Stimulated activated CD8-positive, alpha-beta memory T cell treated with anti-CD3 and anti-CD28 coated beads, Interleukin-15, amount 100 ng/mL, for 1 hour (primary cell): ENCODE results near the gene ARHGAP42.
"Not testable (repeated sequence)": the region's sequence is repeated elsewhere in the genome, so short reads cannot be mapped to it uniquely, and the experiment has no call there.

Experiments
- DNase-seq: peaks from one replicate; pipeline ENCODE4 v3.0.0-alpha.2; 2020; ENCODE audit warnings: low read depth

The ARHGAP42 gene, protein sequence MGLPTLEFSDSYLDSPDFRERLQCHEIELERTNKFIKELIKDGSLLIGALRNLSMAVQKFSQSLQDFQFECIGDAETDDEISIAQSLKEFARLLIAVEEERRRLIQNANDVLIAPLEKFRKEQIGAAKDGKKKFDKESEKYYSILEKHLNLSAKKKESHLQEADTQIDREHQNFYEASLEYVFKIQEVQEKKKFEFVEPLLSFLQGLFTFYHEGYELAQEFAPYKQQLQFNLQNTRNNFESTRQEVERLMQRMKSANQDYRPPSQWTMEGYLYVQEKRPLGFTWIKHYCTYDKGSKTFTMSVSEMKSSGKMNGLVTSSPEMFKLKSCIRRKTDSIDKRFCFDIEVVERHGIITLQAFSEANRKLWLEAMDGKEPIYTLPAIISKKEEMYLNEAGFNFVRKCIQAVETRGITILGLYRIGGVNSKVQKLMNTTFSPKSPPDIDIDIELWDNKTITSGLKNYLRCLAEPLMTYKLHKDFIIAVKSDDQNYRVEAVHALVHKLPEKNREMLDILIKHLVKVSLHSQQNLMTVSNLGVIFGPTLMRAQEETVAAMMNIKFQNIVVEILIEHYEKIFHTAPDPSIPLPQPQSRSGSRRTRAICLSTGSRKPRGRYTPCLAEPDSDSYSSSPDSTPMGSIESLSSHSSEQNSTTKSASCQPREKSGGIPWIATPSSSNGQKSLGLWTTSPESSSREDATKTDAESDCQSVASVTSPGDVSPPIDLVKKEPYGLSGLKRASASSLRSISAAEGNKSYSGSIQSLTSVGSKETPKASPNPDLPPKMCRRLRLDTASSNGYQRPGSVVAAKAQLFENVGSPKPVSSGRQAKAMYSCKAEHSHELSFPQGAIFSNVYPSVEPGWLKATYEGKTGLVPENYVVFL

DNA sequence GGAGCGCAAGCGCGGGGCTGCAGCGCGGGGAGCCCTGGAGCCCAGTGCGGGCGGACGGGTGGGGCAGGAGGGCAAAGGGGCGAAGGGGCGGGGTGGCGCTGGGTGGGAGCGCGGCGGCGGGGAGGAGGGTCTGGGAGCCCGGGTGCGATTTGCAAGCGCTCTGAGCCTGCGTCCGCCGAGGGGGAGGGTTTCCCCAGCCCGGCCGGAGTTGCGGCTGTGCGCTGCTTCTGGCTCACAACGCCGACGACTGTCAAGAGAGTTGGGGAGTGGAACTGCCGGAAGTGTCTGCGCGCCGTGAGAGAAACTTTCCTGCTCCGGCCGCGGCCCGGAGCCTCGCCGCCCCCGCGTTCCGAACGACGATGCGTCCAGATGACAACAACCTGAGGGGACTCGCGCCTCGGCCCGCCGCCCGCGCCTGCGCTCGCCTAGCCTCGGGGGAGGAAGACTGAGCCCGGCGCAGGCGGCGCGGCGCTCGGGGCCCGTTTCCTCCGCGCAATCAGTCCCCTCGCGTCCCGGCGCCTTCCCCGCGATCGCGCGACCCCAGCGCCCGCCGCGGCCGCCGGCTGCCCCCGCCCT is at the start of gene ARHGAP42:
Gene ARHGAP42, plus strand, starts transcription at position 235 of the 576 bp plus-strand sequence. CDS start 391 bp downstream, outside the sequence.
- no peak for DNase-seq

DNA sequence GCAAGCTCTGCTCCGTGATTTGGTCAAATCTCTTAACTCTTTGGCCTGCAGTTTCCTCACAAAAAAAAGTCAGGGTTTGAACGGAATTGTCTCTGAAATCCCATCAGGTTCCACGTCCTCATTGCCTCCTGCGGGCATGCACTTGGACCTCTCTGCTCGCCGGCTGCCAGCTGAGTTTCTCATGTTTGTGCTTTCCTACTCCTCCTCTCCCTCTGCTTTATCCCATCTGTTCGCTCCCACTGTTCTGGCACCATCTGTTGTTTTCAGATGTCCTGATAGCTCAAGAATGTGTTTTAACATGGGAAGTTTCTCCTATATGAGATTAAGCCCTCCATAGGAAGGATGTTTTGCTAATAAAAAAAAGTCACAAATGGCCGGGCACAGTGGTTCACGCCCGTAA is 49.4 kb upstream of the ARHGAP42 start:
- no peak for DNase-seq

DNA sequence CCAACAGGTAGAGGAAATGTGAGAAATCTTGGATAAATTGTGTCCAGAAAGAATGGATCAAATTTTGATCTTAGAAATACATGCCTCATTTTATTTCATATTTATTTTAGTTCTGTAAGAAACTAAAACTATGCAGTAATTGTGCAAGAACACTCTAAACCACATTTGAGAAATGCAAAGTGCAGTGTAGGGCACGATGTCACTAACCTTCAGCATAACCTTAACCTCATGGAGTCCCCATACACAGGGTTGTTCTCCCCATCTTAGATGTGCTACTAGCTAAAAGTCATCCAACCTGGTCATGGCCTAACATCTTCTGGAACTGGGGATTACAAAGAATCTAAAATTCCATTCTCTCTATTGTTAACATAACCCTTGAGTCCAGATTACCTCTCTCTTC is 48.4 kb upstream of the ARHGAP42 start:
- DNase-seq = no peak

DNA sequence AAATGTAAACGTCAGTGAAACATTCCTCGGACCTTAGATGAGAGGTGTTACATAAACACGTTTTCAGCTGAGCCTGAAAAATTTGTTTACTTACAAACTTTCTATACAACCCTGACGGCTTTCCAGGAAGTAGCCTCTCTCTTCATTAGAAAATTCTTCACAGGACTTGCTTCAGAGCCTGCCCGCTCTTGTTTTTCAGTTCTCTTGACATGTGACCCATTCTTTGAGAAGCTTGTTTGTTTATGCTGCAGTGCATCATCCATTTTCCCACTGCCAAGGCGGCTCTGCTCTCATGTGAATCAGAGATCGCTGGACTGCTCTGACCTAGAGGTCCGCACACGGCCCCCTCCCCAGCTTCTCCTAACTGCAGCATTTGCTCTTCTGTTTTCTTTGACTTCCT is 47.9 kb upstream of the ARHGAP42 start:
- DNase-seq = no peak

DNA sequence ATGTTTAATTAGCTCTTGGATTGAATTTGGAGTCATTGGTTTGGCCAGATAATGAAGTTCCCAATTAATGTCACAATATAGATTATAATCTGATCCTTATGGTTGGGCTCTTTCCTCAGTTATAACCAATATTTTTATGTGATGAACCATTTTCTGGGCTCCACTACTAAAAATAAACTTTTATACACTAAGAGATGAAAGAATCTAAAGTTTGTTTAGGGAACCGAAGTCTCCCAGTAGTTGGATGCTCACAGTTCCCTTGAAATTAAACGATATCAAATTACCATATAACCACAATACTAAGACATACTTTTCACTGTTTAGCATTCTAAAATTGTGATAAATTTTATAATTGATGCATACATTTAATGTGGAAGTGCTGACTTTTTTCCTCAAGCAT is 47.0 kb upstream of the ARHGAP42 start:
- DNase-seq = no peak

DNA sequence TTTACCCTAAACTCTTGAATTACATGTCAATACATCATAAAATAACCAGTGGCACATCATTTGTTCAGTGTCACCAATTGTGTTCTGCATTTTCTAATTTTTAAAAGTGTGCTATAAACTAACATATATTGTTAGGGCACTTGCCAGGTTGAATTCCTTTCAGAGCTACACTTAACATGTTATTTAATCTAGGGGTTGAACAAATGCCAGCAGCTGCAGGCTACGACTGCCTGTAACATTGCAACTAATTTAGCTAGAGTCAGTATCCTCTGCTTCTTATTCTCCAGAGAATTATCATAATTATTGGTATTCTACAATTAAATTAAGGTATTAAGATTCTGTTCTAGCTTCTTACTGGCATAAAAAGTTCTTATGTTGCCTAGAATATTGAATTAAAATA is 46.4 kb upstream of the ARHGAP42 start:
- DNase-seq = no peak

DNA sequence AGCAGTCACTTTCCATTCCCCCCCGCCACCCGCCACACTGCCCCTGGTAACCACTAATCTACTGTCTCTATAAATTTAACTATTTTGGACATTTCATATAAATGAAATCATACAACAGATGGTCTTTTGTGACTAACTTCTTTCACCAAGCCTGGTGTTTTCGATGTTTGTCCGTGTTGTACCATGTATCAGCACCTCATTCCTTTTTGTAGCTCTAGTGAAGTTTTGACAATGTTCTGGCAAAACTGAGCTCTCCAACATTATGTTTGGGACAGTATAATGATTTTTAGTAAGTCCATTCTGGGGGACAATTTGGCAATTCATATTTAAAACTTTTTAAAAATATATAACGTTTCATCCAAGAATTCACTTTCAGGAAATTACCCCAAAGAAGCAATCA is 45.6 kb upstream of the ARHGAP42 start:
- no peak for DNase-seq

DNA sequence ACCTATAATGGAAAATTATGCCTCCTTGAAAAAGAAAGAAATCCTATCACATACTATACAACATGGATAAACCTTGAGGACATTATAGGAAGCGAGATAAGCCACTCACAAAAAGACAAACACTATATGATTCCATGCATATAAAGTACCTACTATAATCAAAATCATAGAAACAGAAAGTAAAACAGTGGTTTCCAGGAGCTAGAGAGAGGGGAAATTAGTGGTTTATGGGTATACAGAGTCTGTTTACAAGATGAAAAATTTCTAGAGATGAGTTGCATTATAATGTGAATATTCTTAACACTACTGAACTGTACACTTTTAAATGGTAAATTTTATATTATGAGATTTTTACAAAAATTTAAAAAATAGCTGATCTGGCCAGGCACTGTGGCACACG is 40.5 kb upstream of the ARHGAP42 start:
- DNase-seq = no peak

DNA sequence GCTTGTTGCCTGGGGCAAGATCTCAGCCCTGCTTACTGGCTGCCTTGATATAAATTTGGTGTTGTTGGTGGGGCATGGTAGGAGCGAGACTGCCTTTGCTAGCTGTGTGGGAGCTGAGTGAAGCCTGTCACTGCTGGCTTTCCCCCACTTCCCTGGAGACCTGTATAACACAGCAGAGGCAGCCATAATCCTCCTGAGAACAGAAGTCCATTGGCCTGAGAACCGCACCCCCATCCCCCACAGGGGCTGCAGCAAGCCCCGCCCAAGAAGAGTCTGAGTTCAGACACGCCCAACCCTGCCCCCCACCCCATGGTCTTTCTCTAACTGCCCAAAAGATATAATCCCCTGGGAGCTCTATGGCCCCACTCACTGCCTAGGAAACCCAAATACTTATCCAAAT is 39.2 kb upstream of the ARHGAP42 start:
- DNase-seq = no peak

DNA sequence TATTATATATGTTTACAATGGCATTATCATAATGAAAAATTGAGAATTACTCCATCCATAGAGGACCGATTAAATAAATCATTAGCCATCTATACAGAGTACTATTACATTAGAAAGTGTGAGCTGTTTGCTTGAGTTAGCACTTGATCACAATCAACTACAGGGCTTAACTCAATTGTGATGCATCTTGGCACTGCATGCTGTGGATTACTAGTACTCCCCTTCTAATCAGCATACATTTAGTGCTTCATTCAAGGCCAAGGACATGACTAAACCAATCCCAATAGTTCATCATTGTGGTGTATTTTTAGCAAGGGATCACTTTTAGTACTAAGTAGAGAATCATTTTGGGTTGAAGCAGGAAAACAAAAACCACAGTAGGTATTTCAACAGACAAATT is 23.5 kb upstream of the ARHGAP42 start:
- no peak for DNase-seq

DNA sequence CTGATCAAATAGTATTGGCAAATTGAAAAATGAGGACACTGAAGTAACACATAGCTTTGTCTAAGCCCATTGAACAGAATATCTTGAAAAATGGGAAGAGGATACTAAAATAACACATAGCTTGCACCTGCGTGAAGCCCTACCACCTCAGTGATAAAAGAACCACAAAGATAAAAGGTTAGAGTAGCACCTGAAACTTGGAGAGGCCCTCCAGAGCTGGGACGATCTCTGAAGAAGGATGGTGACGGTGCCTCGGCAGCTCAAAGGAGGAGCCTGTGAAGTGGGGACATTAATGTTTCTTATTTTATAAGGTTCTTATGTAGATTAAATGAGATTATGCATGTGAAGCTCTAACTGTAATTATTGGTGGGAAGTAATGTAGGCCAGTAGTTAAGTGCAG is 23.1 kb upstream of the ARHGAP42 start:
- no peak for DNase-seq

DNA sequence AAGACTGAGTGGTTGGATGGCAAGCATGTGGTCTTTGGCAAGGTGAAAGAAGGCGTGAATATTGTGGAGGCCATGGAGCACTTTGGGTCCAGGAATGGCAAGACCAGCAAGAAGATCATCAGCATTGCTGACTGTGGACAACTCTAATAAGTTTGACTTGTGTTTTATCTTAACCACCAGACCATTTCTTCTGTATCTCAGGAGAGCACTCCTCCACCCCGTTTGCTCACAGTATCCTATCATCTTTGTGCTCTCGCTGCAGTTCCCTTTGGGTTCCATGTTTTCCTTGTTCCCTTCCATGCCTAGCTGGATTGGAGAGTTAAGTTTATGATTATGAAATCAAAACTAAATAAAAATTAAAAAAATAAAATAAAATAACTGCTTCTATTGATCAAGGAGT is 20.3 kb upstream of the ARHGAP42 start:
- not testable (repeated sequence) for DNase-seq

DNA sequence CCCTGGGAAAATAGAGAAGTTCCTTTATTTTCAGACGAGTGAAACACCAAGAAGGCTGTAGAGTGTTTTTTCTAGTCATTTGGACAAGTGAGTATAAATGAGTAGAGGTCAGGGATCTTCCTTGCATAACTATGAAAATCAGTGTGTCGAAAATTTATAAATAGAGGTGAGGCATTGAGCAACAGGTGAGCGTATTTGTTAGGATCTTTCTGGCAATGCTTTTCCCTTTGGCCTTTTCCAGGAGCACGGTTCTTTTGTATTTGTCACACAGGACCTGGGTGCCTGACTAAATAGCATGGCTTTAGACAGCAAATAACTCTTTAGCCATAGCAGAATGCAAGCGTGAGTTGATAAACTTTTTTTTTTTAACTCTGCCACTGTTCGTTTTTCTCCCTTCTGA is 19.6 kb upstream of the ARHGAP42 start:
- DNase-seq = no peak

DNA sequence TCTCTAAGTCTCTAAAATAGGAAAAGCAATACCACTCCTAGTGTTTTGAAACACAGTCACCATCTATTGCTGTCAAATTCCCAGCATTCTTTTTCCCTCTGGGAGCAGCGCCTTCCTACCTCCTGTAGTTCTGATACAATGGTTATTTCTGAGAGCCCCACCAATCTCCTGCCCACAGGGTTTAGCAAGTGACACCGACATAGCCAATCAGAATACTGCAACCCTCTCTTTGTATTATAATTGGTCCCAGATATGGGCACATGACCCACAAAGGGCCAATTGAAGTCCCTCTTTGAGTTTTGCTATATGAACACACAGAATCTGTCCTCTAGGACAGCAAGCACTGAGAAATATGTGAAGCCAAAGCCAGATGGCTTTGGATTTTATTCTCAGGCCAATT is 16.9 kb upstream of the ARHGAP42 start:
- DNase-seq = no peak

DNA sequence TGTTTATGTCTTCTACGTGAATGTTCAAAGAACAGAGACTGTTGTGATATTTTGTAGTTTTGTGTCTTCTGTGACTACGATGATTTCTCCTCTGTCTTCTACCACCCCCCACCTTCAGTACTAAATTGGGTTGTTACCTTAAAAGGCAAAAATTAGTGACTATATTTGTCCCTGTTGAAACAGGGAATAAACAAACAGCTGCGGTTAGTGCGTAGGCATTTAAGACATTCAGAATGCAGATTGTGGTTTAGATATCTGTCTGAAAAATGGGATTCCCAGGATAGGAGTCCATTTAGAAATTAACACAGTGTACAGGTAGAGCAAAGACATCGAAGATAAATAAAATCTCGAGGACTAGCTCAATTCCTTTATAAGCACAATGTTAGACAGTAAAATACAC is 15.6 kb upstream of the ARHGAP42 start:
- DNase-seq = no peak

DNA sequence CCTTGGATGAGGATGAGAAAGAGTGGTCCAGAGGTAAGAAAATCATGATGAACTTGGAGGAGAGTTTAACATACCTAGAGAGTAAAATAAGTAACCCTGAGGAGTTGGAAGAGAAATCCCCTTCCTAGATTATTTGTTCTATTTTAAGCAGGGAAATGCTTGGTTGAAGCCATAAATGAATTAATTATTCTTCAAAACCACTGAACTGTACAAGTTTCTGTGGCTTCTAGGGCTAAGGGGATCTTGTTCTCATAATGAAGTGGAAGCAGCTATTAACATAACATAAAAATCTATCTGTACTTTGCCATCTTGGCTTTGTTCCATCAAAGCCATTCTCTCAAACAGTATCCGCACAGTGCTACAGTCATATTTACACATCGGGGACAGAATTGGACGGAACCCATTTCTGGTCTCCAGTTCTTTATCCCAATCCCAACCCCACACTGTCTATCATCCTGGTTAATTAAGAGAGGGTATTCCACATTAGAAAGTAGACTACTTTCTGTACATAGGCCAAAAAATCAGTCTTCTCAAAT is 14.5 kb upstream of the ARHGAP42 start:
- no peak for DNase-seq

DNA sequence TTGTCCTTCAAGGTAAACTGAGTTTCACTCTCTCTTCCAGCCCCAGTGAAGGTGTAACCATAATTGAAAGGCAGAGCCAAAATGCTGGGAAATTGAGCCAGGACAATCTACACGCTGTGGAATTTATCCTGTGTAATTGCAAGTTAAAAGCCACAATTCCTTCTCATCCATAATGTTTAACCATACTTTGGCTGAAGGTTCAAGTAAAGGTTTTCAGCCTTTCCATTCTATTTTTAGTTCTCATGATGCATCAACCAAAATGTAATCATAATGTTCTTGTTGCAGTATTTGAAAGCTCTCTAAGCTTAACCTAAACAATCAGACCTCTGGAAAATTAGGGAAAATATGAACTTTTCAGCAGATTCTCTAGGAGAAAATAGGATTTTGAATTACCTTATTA is 14.0 kb upstream of the ARHGAP42 start:
- no peak for DNase-seq

DNA sequence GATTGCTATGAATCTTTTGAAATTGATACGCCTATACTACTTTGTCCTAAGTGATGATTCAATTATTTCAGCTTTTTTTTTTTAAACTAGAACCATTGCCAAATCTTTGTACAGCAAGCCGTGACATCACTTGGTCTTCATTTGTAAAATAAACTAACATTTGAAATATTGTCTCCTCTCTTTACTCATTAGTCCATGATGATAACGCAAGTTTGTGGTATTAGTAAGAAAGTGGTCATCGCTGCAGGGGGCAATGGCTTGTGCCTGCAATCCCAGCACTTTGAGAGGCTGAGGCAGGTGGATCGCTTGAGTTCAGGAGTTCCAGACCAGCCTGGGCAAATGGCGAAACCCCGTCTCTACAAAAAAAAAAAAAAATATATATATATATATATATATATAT is 12.9 kb upstream of the ARHGAP42 start:
- no peak for DNase-seq

DNA sequence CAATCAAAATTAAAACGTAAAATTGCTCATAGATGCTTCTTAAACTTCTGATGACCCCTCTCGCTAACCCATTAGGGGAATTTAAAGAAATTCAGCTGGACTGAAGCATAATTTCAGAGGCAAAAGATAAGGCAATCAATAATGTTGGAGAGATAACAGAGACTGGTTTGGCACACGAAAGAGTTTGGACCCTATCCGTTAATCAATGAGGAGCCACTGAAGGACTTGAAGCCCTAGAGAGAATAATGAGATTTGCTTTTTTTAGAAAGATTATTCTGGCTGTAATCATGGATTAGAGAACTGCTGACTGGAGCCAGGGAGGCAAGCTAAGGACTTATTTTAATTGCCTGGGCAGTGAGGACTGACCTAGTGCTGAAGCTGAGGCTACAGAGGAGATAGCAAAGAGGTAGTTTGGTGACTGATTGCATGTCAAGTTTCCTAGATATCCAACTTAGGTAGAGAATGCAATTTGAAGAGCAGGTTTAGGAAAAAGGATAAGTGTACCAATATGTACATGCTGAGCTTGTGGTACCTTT is 11.9 kb upstream of the ARHGAP42 start:
- no peak for DNase-seq

DNA sequence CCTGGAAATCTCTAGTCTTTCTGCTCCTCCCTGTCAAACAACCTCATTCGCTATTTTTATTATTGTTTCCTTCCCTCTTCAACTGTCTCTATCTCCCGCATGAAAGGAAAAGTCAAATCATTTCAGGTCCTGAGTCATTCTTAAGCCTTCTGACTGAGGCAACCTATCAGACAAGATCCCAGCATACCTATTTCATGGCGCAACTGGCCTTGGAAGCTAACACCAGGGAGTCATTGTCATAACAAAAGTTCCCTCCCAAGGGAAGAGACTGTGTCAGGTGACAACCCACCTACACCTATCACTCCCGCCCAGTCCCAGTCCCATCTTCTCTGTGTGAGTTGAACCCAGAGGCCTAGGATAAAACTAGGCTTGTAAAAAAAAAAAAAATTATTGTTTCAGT is 10.2 kb upstream of the ARHGAP42 start:
- no peak for DNase-seq

DNA sequence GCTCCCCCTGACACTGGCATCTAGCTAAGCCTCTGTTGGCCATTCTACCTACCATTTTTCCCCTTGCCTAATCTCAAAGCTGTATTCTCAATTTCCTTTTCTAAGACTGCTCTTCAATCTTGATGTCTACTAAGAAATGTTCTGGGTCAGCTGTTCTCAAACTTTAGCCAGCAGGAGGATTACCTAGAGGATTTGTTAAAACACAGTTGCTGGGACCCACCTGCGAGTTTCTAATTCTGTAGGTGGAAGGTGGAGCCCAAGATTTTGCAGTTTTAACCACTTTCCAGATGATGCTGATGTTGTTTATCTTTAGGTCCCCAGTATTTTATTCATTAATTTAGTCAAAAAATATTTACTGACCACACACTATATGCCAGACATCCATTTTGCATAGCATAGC is 9.3 kb upstream of the ARHGAP42 start:
- no peak for DNase-seq

DNA sequence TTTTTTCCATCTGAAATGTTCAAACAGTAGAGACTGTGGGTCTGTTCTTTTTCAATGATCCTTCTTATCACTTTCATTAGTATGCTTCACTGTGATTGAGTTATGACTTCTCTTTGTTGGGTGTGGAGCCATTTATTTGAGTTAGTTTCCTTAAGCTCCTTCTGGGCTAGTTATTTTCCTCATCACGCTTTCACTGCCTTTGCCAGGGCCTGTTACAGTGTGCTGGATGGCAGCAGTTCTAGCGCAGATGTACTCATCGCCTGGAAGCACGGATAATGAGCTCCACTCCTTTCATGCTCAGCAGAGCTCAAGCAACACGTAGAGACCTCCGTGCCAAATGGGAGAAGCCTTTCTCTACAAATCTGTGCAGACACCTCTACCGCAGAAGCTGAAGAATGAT is 7.0 kb upstream of the ARHGAP42 start:
- no peak for DNase-seq
